Pons (tissue), 1 donor: Measurements from ENCODE around the gene COX19.
"Not testable (repeated sequence)": the region's sequence is repeated elsewhere in the genome, so short reads cannot be mapped to it uniquely, and the experiment has no call there.

ENCODE experiments used
- DNase-seq: peaks from one replicate; pipeline ENCODE4 v3.0.0-alpha.2; 2016; ENCODE audit warnings: low spot score

The COX19 gene

GRCh38 chr7:943793-944192, 31.6 kb downstream of the COX19 start:
- not testable (repeated sequence) for DNase-seq

DNA sequence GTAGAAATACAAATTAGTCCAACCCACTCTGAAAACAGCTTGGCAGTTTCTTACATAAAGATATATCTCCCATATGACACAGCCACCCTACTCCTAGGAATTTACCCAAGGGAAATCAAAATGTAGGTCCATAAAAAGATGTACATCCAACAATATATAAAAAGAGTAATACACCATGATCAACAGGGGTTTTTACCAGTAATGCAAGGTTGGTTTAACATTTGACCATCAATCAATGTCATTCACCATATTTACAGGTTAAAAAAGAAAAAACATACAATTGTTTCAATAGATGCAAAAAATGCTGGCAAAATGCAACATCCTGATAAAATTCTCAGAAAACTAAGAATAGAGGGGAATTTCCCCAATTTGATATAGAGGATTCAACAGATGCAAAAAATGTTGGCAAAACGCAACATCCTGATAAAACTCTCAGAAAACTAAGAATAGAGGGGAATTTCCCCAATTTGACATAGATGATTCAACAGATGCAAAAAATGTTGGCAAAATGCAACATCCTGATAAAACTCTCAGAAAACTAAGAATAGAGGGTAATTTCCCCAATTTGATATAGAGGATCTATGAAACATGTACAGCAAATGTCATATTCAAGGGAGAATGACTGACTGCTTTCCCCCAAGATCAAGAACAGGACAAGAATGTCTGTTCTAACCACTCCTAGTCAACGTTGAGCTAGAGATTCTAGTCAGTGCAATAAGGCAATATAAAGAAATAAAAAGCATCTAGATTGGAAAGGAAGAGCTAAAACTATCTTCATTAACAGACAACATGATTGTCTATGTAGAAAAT, 34.5 kb downstream of the COX19 start:
- no peak for DNase-seq

- no peak for DNase-seq
These were observed 35.5 kb downstream of the COX19 start for GRCh38 chr7:939843-940242.

DNA sequence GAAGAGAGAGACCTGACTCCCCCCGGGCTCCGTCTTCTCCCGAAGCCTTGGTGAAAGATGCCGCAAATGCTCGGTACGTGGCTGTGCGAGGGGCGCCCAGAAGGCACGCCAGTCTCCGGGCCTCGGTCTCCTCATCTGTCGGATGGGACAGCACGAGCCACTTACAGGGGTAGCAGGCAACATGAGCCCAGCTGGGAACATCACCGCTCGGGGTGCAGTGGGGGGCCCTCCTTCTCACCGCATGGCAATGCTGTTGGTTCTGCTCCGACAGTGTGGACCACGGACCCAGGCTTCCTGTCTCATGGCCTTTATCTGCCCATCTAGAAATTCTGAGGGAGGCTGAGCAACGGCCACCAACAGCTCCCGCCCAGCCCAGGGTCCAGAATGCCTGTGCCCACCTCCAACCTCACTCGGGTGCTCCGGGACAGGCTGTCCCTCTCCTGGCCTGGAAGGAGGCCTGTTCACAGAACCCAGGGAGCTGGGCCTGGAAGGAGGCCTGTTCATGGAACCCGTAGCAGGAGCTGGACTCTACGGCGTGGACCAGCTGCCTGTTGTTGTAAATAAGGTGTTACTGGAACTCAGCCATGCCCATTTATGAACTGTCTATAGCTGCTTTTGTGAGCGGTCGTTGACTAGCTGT, 36.7 kb downstream of the COX19 start:
- DNase-seq: no peak

DNA sequence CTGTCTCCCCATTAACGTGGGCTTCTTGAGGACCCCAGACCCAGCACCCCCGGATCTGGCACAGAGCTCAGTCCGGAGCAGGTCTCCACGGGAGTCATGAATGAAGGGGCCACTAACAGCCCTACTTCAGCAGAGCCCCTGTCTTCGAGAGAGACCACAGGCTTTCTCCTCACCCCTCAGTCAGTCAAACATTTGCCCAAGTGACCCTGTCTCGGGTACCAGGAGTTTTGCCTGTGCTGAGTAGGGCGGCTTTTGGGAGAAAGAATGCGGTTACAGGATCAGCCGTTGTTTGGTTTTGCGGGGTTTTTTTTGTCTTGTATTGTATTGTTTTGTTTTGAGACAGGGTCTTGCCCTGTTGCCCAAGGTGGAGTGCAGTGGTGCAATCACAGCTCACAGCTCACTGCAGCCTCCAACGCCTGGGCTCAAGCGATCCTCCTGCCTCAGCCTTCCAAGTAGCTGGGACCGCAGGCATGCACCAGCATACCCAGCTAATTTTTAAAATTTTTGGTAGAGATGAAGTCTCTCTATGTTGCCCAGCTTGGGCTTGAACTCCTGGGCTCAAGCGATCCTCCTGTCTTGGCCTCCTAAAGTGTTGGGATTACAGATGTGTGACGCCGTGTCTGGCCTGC, 37.4 kb downstream of the COX19 start:
- no peak for DNase-seq

DNA sequence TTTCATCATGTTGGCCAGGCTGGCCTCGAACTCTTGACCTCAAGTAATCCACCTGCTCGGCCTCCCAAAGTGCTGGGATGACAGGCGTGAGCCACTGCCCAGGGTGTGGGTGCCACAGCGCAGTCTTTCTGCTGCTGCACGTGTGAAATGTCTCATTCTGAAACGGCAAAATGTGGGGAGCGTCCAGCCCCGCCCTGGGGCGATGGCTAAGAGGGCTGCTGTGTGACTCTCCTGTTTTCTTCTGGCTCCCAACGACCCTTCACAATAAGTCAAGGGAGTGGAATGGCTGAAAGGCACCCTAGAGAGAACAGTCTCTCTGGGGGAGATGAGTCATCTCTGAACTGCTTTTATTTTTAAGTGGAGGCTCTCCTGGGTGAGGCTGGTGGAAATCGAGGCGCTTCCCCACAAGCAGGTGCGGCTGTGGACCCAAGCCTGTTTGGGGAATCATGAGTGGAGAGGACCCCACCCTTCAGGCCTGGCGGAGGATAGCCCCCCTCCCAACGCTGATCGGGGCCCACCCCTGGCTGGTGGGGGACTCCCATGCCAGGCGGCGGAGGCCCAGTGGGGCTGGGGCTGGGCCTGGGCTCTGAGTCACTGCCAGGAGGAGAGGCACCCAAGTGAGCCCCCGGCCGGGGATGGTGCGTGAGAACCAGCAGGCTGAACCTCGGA, 38.8 kb downstream of the COX19 start:
- DNase-seq: no peak

GRCh38 chr7:935874-936385, 39.4 kb downstream of the COX19 start:
- DNase-seq: no peak

GRCh38 chr7:935164-935873, 40.0 kb downstream of the COX19 start:
- no peak for DNase-seq

DNA sequence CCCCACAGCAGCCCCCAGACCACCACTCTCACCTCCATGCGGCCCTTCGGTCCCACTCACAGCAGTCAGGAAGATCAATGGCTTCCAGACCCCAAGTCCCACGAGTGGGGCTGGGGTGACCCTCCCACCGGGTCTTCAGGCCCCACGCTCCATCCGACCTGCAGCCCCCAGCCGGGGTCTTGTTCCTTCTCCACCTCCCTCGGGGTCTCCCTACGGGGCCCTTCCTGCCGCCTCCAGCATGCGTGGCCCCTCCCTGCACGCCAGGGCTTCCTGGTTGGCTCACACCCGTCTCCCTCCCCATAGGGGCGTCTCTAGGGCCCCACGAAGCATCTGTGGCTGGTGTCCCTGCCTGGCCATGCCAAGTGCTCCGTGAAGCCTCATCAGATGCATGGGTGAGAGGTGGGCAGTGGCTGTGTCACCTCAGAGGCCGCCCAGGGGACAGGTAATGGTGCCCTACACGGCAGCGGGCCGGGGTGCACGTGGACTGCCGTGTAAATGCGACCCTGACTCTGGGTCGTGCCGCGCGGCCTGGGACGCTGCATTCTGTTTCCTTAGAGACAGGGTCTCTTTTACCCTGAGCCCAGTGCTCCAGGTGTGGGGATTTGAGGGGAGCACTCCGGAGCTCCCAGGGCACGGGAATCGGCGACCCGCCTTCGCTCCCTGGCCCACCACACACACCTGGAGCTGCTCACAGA, 40.7 kb downstream of the COX19 start:
- DNase-seq: no peak

- DNase-seq: no peak
These were observed 42.7 kb downstream of the COX19 start for GRCh38 chr7:932651-932975.

DNA sequence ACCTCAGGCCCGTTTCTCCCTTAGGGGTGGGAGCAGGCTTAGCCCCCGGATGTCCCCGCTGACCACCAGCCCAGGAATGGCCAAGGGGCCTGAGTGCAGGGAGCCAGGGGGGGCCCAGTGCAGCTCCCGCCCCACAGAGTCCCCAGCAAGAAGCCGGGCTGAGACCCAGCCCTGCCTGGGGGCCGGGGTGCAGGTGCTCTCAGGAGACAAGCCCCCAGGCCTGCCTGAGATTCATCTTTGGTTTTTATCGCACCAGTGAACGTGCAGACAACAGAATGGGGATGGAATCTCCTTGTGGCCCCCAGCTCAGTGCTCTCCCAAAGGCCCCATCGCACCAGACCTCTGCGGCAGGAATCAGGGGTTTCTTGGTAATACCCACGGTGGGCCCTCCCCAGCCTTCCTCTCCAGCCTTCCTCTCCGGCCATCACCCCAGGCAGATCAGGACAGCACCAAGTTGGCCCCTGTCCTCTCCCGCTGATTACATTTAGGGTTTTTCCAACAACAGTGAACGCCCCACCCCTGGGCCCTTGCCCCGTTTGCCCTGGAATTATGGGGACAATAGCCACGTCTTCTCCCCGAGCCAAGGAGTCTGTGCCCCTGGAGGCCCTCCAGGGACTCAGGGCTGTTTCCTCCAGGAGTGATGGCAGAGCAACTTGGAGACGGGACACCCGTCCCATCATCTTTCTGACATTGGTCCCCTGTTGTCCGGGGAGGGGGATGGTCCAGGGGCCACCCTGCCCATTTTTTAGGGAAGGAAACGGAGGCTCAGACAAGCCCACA, 43.3 kb downstream of the COX19 start:
- no peak for DNase-seq

DNA sequence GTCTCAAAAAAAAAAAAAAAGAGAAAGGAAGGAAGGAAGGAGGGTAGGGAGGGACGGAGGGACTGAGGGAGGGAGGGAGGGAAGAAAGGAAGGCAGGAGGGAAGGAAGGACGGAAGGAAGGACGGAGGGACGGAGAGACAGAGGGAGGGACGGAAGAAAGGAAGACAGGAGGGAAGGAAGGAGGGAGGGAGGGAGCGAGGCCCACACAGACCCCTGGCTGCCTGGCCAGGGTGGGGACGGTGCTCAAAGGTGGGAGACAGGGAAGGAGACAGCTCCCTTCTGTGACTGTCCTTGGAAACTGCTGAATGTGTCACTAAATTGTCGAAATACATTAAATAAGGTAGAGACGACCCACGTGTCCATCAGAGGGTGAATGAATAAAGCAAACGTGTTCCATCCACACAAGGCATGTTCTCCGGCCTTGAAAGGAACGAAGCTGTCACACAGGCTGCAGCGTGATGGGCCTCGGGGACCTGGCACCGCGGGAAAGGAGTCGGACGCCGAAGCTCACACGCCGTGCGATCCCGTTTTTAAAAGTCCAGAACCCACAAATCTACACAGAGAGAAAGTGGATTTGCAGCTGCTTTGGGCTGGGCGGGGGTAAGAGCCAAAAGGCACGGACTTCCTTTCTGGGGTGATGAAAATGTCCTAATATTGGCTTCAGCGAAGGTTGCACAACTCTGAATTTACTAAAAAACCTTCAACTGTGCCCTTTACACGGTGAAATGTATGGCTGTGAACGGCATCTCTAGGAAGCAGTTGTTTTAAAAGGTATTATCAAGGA, 44.2 kb downstream of the COX19 start:
- no peak for DNase-seq

GRCh38 chr7:929311-929711, 46.0 kb downstream of the COX19 start:
- peak; percentile 90 for DNase-seq

DNA sequence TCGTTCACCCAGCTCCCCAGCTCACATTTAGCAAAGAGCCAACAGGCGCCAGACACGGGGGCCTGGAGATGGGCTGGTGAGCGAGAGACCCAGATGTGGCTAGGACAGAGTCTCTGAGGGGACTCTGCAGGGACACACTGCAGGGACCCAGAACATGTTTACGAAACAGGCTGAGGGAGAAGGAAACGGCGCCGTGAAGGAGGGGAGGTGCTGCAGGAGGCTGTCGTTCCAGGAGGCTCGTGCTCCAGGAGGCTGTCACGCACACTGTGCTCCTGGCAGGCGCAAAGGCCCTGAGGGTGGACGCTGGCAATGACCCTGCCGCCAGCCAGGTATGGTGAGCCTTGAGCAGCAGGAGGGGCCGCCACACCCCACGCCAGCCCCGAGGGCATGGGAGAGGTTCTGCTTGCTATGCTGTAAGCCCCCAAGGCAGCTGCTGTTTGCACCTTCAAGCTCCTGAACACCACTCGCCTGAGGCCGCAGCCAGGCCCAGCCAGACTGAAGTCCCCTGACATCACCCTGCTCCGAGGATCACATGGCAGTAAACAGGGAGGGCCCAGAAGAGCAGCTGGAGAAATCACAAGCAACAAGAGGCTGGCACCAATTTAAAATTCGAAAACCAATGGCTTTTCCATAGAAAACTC, 48.2 kb downstream of the COX19 start:
- DNase-seq: peak; percentile 93

DNA sequence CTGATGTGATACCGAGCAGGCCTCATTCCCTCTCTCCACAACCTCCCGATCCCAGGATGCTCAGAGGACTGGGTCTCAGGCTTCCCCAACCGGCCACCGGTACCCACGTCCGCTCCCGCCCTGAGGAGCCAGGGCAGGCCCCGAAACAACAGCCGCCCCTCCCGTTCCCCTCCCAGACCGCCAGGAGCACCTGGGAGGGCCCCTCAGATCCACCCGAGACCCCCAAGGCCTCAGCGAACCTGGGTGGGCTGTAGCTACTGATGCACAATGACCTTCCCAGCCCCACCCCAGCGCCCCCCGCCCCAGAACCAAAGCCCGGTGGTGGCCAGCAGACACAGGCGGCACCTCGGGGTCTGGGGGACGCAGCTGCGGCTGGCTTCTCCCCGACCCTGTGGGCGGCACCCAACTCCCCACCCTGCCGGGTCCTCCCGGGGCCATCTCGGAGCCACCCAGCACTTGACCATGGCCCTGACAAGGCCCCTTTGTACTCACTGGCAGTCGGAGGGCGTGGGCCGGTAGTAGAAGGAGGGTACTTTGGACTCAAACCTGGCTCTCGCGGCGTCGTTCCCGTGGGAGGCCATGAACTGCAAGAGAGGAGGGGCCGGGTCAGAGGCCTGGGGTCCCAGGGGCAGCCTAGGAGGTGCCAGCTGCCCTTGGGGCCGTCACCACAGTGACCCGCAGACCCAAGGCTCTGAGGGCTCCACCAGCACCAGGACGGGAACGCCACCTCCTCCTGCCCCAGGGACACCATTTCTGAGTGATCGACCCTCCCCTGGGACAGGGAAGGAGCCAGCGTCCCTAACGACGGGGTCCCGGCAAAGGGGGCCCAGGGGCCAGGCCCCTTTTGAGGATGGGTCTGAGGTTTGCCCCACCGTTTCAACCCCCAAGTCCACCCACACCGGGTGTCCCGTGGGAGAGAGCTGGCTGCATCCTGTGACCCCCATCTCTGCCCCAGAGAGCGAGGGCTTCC, 49.0 kb downstream of the COX19 start:
- DNase-seq: peak; percentile 83

DNA sequence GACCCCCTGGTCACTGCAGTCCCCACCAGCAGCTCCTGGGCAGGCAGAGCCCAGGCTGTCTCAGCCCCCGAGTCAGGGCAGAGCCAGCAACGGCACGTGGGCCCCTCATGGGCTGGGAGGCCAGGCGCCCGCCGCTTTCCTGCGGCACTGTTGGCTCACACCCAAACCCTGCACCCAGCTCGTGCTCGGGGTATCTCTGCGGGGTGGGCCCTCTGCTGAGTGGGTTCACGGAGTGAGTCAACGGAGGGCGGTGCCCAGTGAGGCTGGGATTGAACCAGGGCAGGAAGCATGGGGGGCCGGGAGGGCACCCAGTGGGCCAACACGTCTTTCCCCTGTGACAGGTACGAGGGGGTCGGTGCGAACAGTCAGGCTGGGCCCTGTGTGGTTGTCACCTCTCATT, 49.7 kb downstream of the COX19 start:
- DNase-seq: no peak

DNA sequence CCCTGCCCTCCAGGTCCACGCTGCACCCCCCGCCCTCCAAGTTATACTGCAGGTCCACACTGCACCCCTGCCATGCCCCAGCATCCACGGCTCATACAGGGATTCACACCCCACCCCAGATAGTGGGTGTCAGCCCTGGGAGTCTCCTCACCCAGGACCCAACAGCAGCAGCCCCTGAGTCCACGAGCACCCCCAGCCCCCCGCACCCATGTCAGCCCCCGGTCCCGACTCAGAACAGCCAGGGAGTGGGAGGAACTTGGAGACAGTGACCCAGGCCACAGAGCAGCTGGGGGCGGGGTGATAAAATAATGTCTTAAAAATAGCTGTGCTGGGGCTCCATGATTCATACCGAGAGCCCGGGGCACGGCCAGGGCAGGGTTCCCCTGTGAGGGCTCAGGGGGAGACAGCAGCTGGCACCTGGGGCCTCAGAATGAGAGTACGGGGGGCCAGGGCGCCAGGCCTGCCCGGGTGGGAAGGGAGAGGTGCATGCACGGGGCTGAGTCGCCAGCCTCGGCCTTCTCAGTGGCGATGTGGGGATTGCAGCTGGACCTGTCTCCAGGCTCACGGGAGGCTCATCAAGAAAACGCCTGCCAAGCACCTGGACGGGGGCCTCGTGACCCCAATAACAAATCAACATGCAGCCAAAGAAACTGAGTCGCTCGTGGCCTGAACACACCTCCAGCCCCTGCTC, 50.7 kb downstream of the COX19 start:
- DNase-seq: no peak
